Measurements from ENCODE around the gene RNF13.
"Not testable (repeated sequence)": the region's sequence is repeated elsewhere in the genome, so short reads cannot be mapped to it uniquely, and the experiment has no call there.

GRCh38 chr3:149981979-149982378 is 169.0 kb downstream of the RNF13 start:
- TF ChIP-seq POLR2A (IDR thresholded peaks at IDR 0.05; ENCODE audit: low read length); GATA1 (IDR thresholded peaks at IDR 0.05; ENCODE audit: low read depth, low read length): not testable (repeated sequence)
